Astrocyte of the spinal cord (primary cell): ENCODE results near the gene OR11A1.

ENCODE experiments used
- DNase-seq: peaks from one replicate; pipeline ENCODE4 v3.0.0; 2011; ENCODE audit warnings: low read depth, low spot score
- H3K4me3 ChIP-seq: 2 replicates; pipeline ENCODE4 v1.5.1; 2011; ENCODE audit warnings: low read depth, mild to moderate bottlenecking, low read length, moderate library complexity
- CTCF ChIP-seq: IDR thresholded peaks from 2 replicates; pipeline ENCODE4 v1.5.1; 2012; ENCODE audit warnings: low read depth, mild to moderate bottlenecking, low read length, inconsistent platforms
- in situ Hi-C: cut with HindIII; loops from 2 replicates; pipeline ENCODE4 v1.10.0; 2017; ENCODE audit warnings: low sequenced_read_pairs

Gene OR11A1

GRCh38 chr6:29456971-29457370, at the start of gene OR11A1, which contains the start of gene OR2H1:
TSS of gene OR11A1 (minus strand) at chr6:29457071. CDS start at chr6:29427641, 29,430 bp downstream.
TSS of gene OR2H1 (plus strand) at chr6:29457155. CDS start at chr6:29461770, 4,615 bp downstream.
- no peak for TF ChIP-seq CTCF
- in situ Hi-C loops, result no loop called here
- DNase-seq, result no peak
- H3K4me3 ChIP-seq, result no peak within 1 kb of the TSS

GRCh38 chr6:29506446-29507067, 49.7 kb upstream of the OR11A1 start:
- in situ Hi-C loops, result no loop called here
- TF ChIP-seq CTCF, result no peak
- no peak for DNase-seq
- no peak overlapping the region for H3K4me3 ChIP-seq

GRCh38 chr6:29505808-29506207, 48.9 kb upstream of the OR11A1 start:
- TF ChIP-seq CTCF, result no peak
- no peak overlapping the region for H3K4me3 ChIP-seq
- DNase-seq, result no peak
- in situ Hi-C loops, result no loop called here

- no peak for DNase-seq
- no peak overlapping the region for H3K4me3 ChIP-seq
- no peak for TF ChIP-seq CTCF
- in situ Hi-C loops, result no loop called here
Observed at GRCh38 chr6:29504961-29505360, 48.1 kb upstream of the OR11A1 start.

GRCh38 chr6:29502597-29502996, 45.7 kb upstream of the OR11A1 start:
- TF ChIP-seq CTCF, result no peak
- H3K4me3 ChIP-seq, result no peak overlapping the region
- in situ Hi-C loops, result no loop called here
- peak; percentile 60 for DNase-seq

GRCh38 chr6:29502181-29502580, 45.3 kb upstream of the OR11A1 start:
- DNase-seq, result no peak
- in situ Hi-C loops, result no loop called here
- no peak for TF ChIP-seq CTCF
- no peak overlapping the region for H3K4me3 ChIP-seq
